Stimulated activated CD4-positive, alpha-beta T cell treated with anti-CD3 and anti-CD28 coated beads, TNF-alpha, amount 100 ng/mL, for 4 hours (primary cell): ENCODE data around the gene MACROD2.
"Not testable (repeated sequence)": the region's sequence is repeated elsewhere in the genome, so short reads cannot be mapped to it uniquely, and the experiment has no call there.

ENCODE experiments used
- DNase-seq, 3 experiments: peaks; one replicate each; pipeline ENCODE4 v3.0.0-alpha.2; 2020; ENCODE audit warnings: low read depth in 3 of 3

MACROD2 gene

GRCh38 chr20:14914633-14915032 is 919.3 kb downstream of the MACROD2 start:
- DNase-seq, result no peak

- DNase-seq, result no peak
These were observed 920.0 kb downstream of the MACROD2 start for GRCh38 chr20:14915356-14915755.

GRCh38 chr20:14916360-14916920 is 921.1 kb downstream of the MACROD2 start:
- no peak for DNase-seq

- no peak for DNase-seq
These were observed 923.0 kb downstream of the MACROD2 start for GRCh38 chr20:14918281-14918680.

- no peak for DNase-seq
These were observed 923.7 kb downstream of the MACROD2 start for GRCh38 chr20:14918976-14919375.

GRCh38 chr20:14919501-14920081 is 924.3 kb downstream of the MACROD2 start:
- DNase-seq, result no peak

- DNase-seq, result no peak
These were observed 926.2 kb downstream of the MACROD2 start for GRCh38 chr20:14921513-14921912.

GRCh38 chr20:14922503-14923267 is 927.4 kb downstream of the MACROD2 start:
- DNase-seq, result no peak

GRCh38 chr20:14924433-14924832 is 929.1 kb downstream of the MACROD2 start:
- no peak for DNase-seq

GRCh38 chr20:14925300-14925699 is 930.0 kb downstream of the MACROD2 start:
- DNase-seq, result no peak

- DNase-seq, result not testable (repeated sequence)
These were observed 931.1 kb downstream of the MACROD2 start for GRCh38 chr20:14926436-14926835.

- DNase-seq, result no peak
These were observed 932.8 kb downstream of the MACROD2 start for GRCh38 chr20:14928083-14928482.

GRCh38 chr20:14929388-14929787 is 934.1 kb downstream of the MACROD2 start:
- no peak for DNase-seq

GRCh38 chr20:14932040-14932439 is 936.7 kb downstream of the MACROD2 start:
- no peak for DNase-seq

- no peak for DNase-seq
These were observed 940.0 kb downstream of the MACROD2 start for GRCh38 chr20:14935285-14935684.

GRCh38 chr20:14937021-14937420 is 941.7 kb downstream of the MACROD2 start:
- DNase-seq, result no peak

- DNase-seq, result no peak
These were observed 942.5 kb downstream of the MACROD2 start for GRCh38 chr20:14937846-14938245.

GRCh38 chr20:14947536-14947935 is 952.2 kb downstream of the MACROD2 start:
- no peak for DNase-seq

- no peak for DNase-seq
These were observed 952.6 kb downstream of the MACROD2 start for GRCh38 chr20:14947946-14948345.

- DNase-seq, result no peak
These were observed 953.1 kb downstream of the MACROD2 start for GRCh38 chr20:14948416-14948815.

- DNase-seq, result no peak
These were observed 955.3 kb downstream of the MACROD2 start for GRCh38 chr20:14950633-14951032.

GRCh38 chr20:14951105-14951504 is 955.8 kb downstream of the MACROD2 start:
- no peak for DNase-seq
